Measurements from ENCODE around the gene FAM193B.
"Not testable (repeated sequence)": the region's sequence is repeated elsewhere in the genome, so short reads cannot be mapped to it uniquely, and the experiment has no call there.

FAM193B gene

DNA sequence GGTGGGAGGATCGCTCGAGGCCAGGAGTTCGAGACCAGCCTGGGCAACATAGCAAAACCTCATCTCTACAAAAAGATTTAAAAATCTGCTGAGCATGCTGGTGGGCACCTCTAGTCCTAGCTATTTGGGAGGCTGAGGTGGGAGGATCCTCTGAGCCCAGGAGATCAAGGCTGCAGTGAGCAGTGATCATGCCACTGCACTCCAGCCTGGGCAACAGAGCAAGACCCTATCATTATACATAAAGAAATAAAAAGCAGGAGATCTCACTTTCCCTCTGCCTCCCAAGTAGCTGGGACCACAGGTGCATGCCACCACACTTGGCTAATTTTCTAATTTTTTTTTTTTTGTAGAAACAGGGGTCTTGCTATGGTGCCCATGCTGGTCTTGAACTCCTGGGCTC, 68.6 kb downstream of the FAM193B start:
- H3K4me1 ChIP-seq (ENCODE audit: insufficient read depth, low read length); H2AFZ ChIP-seq (ENCODE audit: low read depth, low read length); H3K27me3 ChIP-seq (ENCODE audit: insufficient read depth, low read length); H3K9me3 ChIP-seq (ENCODE audit: low read length); H3K4me3 ChIP-seq (ENCODE audit: low read length): not testable (repeated sequence)
- H3K36me3 ChIP-seq (ENCODE audit: insufficient read depth, low read length): peaks cover 66% of the 10 kb centered on the region

DNA sequence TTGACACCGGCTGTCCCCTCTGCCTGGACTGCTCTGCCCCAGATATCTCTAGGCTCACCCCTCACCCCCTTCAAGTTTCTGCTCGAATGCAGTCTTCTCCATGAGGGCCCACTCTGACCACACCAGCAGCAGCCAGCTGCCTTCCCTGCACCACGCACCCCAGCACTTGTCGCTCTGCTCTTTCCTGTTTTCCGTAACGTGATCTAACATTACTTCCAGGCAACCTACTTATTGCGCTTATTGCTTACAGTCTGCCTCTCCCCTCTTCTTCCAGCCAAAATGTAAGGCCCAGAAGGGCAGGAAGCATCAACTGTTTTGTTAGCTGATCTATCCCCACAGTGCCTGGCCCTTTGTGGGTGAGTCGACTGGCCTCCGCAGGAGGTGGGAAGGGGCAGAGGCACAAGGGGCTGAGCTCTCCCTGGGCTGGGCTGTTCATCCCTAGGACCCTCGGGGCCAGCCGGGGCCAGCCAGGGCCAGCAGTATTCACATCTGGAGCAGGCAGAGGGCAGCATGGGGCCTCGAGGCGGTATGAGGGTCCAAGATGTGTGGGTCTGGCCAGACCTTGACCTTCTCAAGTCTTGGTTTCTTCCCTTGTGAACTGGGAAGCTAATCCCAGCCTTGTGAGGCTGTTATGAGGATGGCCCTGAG, 69.3 kb downstream of the FAM193B start:
- Histone ChIP-seq H2AFZ (ENCODE audit: low read depth, low read length) (no peak overlapping the region), H3K9me3 (ENCODE audit: low read length) (no peaks in the 10 kb centered on the region), H3K4me3 (ENCODE audit: low read length) (no peak overlapping the region), H3K36me3 (ENCODE audit: insufficient read depth, low read length) (peaks cover 59% of the 10 kb centered on the region), H3K27me3 (ENCODE audit: insufficient read depth, low read length) (no peaks in the 10 kb centered on the region), H3K4me1 (ENCODE audit: insufficient read depth, low read length) (peaks cover 2% of the 10 kb centered on the region)

DNA sequence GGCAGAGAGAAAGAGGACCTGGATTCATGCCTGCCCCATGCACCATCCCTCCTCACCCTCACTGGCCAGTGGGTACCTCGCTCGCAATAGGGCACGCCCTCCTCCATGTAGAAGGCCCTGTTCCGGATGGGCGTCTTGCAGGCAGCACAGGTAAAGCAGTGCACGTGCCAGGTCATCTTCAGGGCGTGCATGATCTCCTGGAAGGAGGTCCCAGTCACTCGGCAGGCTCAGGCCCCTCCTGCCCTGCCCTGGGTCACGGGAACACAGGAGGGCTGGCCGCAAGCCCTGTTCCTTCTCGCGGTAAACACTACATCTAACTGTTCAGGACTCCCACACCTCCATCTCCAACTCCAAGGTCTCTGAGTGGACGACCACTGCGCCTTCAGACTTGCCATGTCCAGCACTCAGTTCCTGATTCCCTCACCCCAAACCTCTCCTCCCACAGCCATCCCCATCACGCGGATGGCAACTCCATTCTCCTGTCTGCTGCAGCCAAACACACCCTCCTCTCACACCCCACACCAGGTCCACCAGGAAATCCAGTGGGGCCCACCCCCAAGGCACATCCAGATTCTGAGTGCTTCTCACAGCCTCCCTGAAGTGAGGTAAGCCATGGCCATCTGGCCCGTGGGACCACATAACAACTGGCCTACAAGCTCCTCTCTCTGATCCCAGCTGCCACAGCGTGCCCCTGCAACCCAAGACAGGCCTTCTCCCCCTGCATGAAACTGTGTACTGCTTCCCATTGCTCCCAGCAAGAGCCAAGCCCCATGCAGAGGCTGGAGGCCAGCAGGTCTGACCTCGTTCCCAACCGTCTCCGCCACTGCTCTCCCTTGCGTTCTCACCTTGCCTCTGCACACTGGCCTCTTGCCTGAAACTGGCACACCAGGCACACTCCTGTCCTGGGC, 70.1 kb downstream of the FAM193B start:
- H2AFZ ChIP-seq (ENCODE audit: low read depth, low read length): no peak overlapping the region
- H3K9me3 ChIP-seq (ENCODE audit: low read length): no peaks in the 10 kb centered on the region
- H3K4me3 ChIP-seq (ENCODE audit: low read length): no peak overlapping the region
- peaks cover 7% of the 10 kb centered on the region for H3K4me1 ChIP-seq (ENCODE audit: insufficient read depth, low read length)
- H3K36me3 ChIP-seq (ENCODE audit: insufficient read depth, low read length): peaks cover 53% of the 10 kb centered on the region
- H3K27me3 ChIP-seq (ENCODE audit: insufficient read depth, low read length): no peaks in the 10 kb centered on the region

DNA sequence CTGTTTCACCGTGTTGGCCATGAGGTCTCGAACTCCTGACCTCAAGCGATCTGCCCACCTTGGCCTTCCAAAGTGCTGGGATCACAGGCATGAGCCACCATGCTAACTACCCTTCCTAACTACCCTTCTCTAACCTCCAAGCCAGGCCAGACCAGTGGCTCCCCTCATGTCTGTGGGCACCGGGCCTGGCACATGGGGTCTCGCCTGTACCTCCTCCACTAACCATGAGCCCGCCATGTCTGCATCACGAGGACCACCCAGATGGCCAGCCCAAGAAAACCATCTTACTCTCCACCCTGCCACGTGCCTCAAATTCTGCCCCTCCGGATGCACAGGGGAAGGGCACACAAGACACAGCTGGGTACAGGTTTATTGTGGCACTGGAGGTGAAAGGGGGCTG, 71.3 kb downstream of the FAM193B start:
- H3K9me3 ChIP-seq (ENCODE audit: low read length): no peaks in the 10 kb centered on the region
- peaks cover 43% of the 10 kb centered on the region for H3K36me3 ChIP-seq (ENCODE audit: insufficient read depth, low read length)
- H3K27me3 ChIP-seq (ENCODE audit: insufficient read depth, low read length): no peaks in the 10 kb centered on the region
- H3K4me3 ChIP-seq (ENCODE audit: low read length): no peak overlapping the region
- H2AFZ ChIP-seq (ENCODE audit: low read depth, low read length): no peak overlapping the region
- H3K4me1 ChIP-seq (ENCODE audit: insufficient read depth, low read length): peaks cover 7% of the 10 kb centered on the region

DNA sequence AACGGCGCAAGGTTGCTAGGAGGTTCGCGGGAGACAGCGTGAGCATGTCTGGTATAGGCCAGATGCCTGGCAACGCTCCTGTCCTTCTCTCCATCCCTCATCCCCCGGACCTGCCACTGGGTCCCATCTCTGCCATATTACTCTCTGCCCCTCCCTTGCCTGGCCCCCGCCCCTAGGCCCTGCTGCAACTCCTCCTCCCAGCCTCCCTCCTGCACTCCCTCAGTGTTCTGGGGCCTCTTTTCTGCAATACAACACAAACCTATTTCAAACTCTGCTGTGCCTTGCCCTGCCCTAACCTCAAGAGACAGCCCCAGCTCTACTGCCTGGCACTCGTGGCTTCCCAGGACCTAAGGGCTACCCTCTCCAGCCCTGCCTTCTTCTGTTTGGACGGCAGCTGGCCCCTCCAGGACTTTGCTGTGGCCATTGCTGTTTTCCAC, 72.0 kb downstream of the FAM193B start:
- H3K4me3 ChIP-seq (ENCODE audit: low read length): no peak overlapping the region
- H3K36me3 ChIP-seq (ENCODE audit: insufficient read depth, low read length): peaks cover 36% of the 10 kb centered on the region
- H3K9me3 ChIP-seq (ENCODE audit: low read length): no peaks in the 10 kb centered on the region
- H2AFZ ChIP-seq (ENCODE audit: low read depth, low read length): no peak overlapping the region
- no peaks in the 10 kb centered on the region for H3K27me3 ChIP-seq (ENCODE audit: insufficient read depth, low read length)
- peaks cover 7% of the 10 kb centered on the region for H3K4me1 ChIP-seq (ENCODE audit: insufficient read depth, low read length)

DNA sequence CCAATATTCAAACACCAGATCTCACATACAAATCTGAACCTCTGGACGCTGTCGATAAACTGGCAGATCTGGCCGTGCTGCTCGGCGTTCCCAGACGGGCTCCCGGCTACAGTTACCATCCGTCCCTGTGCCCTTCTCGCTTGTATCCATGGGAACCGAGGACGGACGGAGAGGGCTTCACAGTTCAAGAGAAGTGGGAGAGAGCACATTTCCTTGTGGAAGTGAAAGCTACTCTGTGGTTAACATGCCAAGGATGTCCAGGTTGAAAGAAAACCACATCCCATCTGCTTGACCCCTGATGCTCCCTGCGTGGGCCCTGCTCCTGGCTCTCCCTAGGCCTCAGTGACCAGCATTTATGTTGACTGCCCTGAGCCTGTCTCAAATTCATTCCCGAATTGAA, 74.6 kb downstream of the FAM193B start:
- H3K36me3 ChIP-seq (ENCODE audit: insufficient read depth, low read length): peaks cover 23% of the 10 kb centered on the region
- H3K4me3 ChIP-seq (ENCODE audit: low read length): no peak overlapping the region
- no peaks in the 10 kb centered on the region for H3K9me3 ChIP-seq (ENCODE audit: low read length)
- H2AFZ ChIP-seq (ENCODE audit: low read depth, low read length): no peak overlapping the region
- H3K27me3 ChIP-seq (ENCODE audit: insufficient read depth, low read length): no peaks in the 10 kb centered on the region
- peaks cover 10% of the 10 kb centered on the region for H3K4me1 ChIP-seq (ENCODE audit: insufficient read depth, low read length)

DNA sequence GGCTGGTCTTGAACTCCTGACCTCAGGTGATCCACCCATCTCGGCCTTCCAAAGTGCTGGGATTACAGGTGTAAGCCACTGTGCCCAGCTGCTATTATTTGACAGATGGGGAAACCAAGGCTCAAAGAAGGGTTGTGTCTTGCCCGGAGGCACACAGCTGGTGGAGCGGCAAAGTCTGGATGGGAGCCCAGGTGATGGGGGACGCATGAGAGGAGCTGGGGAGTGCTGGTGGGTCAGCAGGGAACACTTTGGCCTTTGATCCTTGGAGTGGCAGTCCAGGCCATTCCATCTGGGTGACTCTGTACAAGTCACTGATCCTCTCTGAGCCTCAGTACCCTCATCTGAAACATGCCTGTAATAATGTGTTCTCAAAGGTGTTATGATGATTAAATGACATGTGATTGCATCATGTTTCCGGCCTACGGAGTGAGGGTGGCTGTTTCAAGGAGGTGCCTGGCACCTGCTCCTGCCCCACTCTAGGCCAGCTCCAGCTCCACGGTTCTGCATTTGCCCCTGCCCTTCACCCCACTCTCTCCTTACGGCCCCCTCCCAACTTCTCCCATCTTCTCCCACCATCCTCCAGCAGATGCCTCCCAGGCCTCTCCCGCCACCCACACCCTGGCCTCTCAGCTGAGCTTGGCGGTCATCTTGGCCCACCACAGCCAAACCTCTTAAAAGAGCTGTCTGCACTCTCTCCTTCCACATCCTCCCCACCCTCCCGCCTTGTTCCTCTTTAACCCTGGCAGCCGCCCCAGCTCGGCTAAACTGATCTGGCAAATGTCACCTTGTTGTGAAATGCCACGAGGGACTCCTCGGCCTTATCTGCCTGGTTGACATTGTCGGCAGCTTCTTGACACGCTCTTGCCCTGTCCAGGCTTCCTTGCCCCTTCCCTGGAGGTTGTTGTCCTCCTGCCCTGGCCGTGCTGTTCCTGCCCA, 75.4 kb downstream of the FAM193B start:
- H3K27me3 ChIP-seq (ENCODE audit: insufficient read depth, low read length): no peaks in the 10 kb centered on the region
- no peaks in the 10 kb centered on the region for H3K9me3 ChIP-seq (ENCODE audit: low read length)
- H3K4me3 ChIP-seq (ENCODE audit: low read length): no peak overlapping the region
- H2AFZ ChIP-seq (ENCODE audit: low read depth, low read length): no peak overlapping the region
- peaks cover 16% of the 10 kb centered on the region for H3K36me3 ChIP-seq (ENCODE audit: insufficient read depth, low read length)
- H3K4me1 ChIP-seq (ENCODE audit: insufficient read depth, low read length): peaks cover 17% of the 10 kb centered on the region

DNA sequence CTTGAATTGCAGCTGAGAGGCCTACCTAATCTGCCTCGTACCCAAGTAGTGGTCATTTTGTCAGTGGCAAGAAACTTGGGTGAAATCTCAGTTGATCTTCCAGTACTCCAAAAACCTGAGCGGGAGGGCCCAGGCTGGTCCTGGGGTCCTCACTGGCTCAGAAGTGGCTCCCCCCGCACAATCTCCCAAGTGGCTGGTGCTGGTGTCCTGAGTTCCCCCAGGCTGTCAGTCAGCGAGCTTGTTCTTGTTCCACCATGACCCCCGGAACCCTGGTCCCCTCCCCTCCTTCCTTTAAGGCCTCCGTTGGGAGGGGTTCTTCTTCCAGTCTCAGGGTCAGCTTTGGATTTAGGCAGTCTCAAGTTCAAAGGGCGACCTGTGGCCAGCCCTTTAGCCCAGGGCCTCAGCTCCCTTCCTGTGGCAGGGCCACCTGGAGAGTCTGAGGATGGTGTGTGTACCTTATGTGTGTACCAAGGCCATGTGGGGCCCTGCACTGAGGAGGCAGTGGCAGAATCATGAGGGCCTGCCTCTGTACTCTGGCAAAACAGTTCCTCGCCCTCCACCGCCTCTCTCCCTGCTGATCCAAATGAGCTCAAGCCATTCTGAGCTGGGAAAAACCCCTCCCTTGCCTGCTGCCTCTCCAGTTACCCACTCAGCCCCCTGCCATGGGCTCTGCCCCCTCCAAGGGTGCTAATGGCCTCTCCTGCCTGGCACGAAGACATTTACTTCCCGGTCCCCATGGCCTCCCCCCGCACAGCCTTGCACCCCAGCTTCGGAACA, 76.5 kb downstream of the FAM193B start:
- H3K9me3 ChIP-seq (ENCODE audit: low read length): no peaks in the 10 kb centered on the region
- peaks cover 6% of the 10 kb centered on the region for H3K36me3 ChIP-seq (ENCODE audit: insufficient read depth, low read length)
- H3K4me1 ChIP-seq (ENCODE audit: insufficient read depth, low read length): peaks cover 20% of the 10 kb centered on the region
- H3K4me3 ChIP-seq (ENCODE audit: low read length): no peak overlapping the region
- H2AFZ ChIP-seq (ENCODE audit: low read depth, low read length): no peak overlapping the region
- H3K27me3 ChIP-seq (ENCODE audit: insufficient read depth, low read length): no peaks in the 10 kb centered on the region

DNA sequence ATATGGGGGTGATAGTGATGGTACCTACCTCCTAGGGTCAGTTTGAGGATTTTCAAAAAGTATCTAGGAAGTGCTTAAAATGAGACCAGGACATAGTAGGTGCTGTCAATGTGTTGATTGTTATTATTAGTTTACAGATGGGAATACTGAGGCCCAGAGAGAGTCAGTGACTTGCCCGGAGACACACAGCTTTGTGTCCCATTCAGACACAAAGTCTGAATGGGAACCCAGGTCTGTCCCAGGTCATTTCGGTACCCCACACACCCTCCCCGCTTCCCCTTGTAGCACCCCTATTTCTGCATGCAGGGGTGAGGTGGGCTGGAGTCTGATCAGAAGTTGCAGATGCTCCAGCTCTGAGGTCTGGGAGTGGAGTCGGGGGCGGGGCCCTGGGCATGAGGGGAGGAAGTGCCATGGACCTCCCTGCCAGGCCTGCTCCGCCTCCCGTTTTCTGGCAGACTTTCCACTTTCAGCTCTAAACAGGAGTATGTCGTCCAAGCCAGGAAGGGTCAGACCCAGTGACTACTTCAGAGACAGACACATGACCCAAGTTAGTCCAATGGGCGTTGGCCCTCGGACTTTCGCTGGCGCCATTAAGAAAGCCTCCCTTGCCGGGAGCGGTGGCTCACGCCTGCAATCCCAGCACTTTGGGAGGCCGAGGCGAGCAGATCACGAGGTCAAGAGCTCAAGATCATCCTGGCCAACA, 77.7 kb downstream of the FAM193B start:
- Histone ChIP-seq H3K36me3 (ENCODE audit: insufficient read depth, low read length) (peaks cover 6% of the 10 kb centered on the region), H3K9me3 (ENCODE audit: low read length) (no peaks in the 10 kb centered on the region), H3K4me1 (ENCODE audit: insufficient read depth, low read length) (peaks cover 26% of the 10 kb centered on the region), H3K27me3 (ENCODE audit: insufficient read depth, low read length) (no peaks in the 10 kb centered on the region), H3K4me3 (ENCODE audit: low read length) (no peak overlapping the region), H2AFZ (ENCODE audit: low read depth, low read length) (no peak overlapping the region)

DNA sequence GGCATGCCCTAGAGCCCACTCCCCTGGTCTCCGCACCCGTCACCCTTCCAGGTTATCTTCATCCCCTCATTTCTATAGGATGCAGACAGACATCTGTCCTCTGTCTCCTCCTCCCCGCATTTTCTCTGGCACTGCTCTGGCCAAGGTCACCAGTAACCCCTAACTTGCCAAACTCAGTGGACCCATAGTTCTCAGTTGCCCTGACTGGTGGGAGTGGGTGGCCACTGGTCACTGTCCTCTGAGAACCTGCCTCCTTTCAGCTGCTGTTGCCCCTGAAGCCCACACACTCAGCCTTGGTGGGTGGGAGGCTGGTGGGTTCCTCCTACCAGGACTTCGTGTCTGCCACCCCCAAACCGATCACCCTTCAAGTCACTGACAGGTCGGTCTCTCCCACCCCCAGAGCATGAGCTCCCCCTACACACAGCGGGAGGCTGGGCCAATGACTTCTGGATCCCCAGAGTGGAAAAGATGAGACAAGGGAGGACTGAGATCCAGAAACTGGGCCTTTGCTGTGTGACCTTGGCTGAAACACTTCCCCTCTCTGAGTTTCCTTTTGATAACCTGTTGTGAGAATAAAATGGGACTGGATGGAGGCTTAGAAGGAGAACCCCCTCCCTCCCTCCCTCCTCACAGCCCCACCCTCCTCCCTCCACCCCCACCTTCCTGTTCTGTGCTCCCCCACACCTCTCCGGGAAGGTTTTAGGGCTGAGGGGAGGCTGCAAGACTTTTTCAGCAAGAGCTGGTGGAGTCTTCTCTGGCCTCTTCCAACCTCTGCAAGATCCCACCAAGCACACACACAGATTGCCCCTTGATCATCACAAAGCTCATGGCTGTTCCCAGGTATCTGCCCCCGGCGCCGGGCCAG, 78.6 kb downstream of the FAM193B start:
- H3K4me1 ChIP-seq (ENCODE audit: insufficient read depth, low read length): peaks cover 35% of the 10 kb centered on the region
- peaks cover 13% of the 10 kb centered on the region for H3K36me3 ChIP-seq (ENCODE audit: insufficient read depth, low read length)
- no peaks in the 10 kb centered on the region for H3K9me3 ChIP-seq (ENCODE audit: low read length)
- H2AFZ ChIP-seq (ENCODE audit: low read depth, low read length): no peak overlapping the region
- H3K4me3 ChIP-seq (ENCODE audit: low read length): no peak overlapping the region
- H3K27me3 ChIP-seq (ENCODE audit: insufficient read depth, low read length): no peaks in the 10 kb centered on the region

DNA sequence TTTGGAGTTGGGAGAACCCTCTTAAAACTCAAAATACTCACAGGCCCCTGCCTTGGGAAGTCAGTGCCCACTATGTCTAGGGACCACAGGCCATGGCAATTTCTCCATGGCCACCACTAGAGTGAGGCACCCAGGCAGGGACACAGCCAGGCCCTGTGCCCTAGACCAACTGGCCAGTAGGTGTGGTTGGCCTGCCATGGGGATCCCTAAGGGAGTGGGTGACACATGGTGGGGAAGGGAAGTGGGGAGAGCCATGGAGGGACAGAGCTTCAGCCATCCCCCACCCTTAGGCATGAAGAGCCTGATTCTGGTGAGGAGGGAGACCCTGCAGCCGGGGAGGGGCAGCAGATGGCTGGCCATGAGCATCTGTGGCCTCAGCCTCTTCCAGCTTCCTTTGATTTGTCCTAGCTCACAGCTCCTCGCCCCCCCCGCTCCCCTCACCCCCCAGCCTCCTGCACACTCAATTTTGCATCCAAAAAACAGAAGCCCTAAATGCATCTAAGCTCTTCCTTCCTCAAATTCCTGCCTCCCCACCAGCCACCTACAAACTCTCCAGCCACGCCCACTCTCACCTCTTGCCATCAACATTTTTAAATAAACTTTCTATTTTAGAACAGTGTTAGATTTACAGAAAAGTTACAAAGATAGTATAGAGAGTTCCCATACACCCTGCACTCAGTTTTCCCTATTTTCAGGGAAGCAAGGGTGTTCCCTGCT, 79.4 kb downstream of the FAM193B start:
- H3K9me3 ChIP-seq (ENCODE audit: low read length): no peaks in the 10 kb centered on the region
- peaks cover 16% of the 10 kb centered on the region for H3K36me3 ChIP-seq (ENCODE audit: insufficient read depth, low read length)
- no peaks in the 10 kb centered on the region for H3K27me3 ChIP-seq (ENCODE audit: insufficient read depth, low read length)
- peaks cover 40% of the 10 kb centered on the region for H3K4me1 ChIP-seq (ENCODE audit: insufficient read depth, low read length)
- H3K4me3 ChIP-seq (ENCODE audit: low read length): no peak overlapping the region
- no peak overlapping the region for H2AFZ ChIP-seq (ENCODE audit: low read depth, low read length)

All from neuron (in vitro differentiated cells).